Activated T-helper 1 cell treated with Interleukin-2 at 50 U/mL for 16 hours (primary cell): ENCODE data around the gene TMEM87A.

Experiments
- DNase-seq: peaks from one replicate; pipeline ENCODE4 v3.0.0-alpha.2; 2020; ENCODE audit warnings: low read depth

TMEM87A gene

GRCh38 chr15:42202653-42203052, 70.6 kb downstream of the TMEM87A start:
- DNase-seq = no peak

GRCh38 chr15:42201801-42202200, 71.4 kb downstream of the TMEM87A start:
- DNase-seq = no peak

GRCh38 chr15:42199126-42199525, 74.1 kb downstream of the TMEM87A start:
- DNase-seq = no peak

- DNase-seq = no peak
Observed at GRCh38 chr15:42198516-42198915, 74.7 kb downstream of the TMEM87A start.

- no peak for DNase-seq
Observed at GRCh38 chr15:42194513-42194912, 78.7 kb downstream of the TMEM87A start.

GRCh38 chr15:42193383-42193782, 79.8 kb downstream of the TMEM87A start:
- DNase-seq = no peak

GRCh38 chr15:42191610-42192346, 81.5 kb downstream of the TMEM87A start:
- DNase-seq = no peak

GRCh38 chr15:42190370-42190769, 82.9 kb downstream of the TMEM87A start:
- DNase-seq = no peak

GRCh38 chr15:42185801-42186200, 87.4 kb downstream of the TMEM87A start:
- no peak for DNase-seq

GRCh38 chr15:42184736-42185135, 88.5 kb downstream of the TMEM87A start:
- DNase-seq = no peak

- no peak for DNase-seq
Observed at GRCh38 chr15:42184296-42184695, 88.9 kb downstream of the TMEM87A start.

GRCh38 chr15:42182961-42183360, 90.3 kb downstream of the TMEM87A start:
- DNase-seq = no peak

- no peak for DNase-seq
Observed at GRCh38 chr15:42182328-42182886, 90.8 kb downstream of the TMEM87A start.

- DNase-seq = no peak
Observed at GRCh38 chr15:42178056-42178455, 95.2 kb downstream of the TMEM87A start.

GRCh38 chr15:42175671-42176070, 97.6 kb downstream of the TMEM87A start:
- no peak for DNase-seq

- no peak for DNase-seq
Observed at GRCh38 chr15:42172475-42172874, 100.8 kb downstream of the TMEM87A start.

GRCh38 chr15:42171795-42172194, 101.4 kb downstream of the TMEM87A start:
- no peak for DNase-seq

- no peak for DNase-seq
Observed at GRCh38 chr15:42171122-42171521, 102.1 kb downstream of the TMEM87A start.

- no peak for DNase-seq
Observed at GRCh38 chr15:42166225-42166940, 106.8 kb downstream of the TMEM87A start.

- no peak for DNase-seq
Observed at GRCh38 chr15:42165106-42165505, 108.1 kb downstream of the TMEM87A start.

- no peak for DNase-seq
Observed at GRCh38 chr15:42163947-42164550, 109.2 kb downstream of the TMEM87A start.

GRCh38 chr15:42163291-42163690, 109.9 kb downstream of the TMEM87A start:
- no peak for DNase-seq
